Right renal cortex interstitium (tissue), 3 donors: Measurements from ENCODE around the gene SOX15. TPM values are rescaled to one million over a fixed set of nuclear protein-coding genes. Genes with fewer than 3 reads are reported as not detected.

Source experiments
- polyA plus RNA-seq, 3 donors: library from polyadenylated mRNA; unstranded; fragments of 120-200 nt; gene quantifications; one replicate each; pipeline ENCODE4 v1.2.1, GENCODE V29; 2013; ENCODE audit not compliant: insufficient read length in 3 of 3

Gene SOX15
- polyA plus RNA-seq, 3 donors, result 2.8 to 3.9 (median 2.9) TPM

Other genes starting within 250 kb of the SOX15 start
- 10 to 100 TPM; 11.7 to 12.7 (median 11.7) TPM for gene KCTD11, start 237.9 kb downstream of the SOX15 start, polyA plus RNA-seq
- gene TMEM95, start 234.9 kb downstream of the SOX15 start, polyA plus RNA-seq, result not detected
- 1 to 10 TPM; 4.4 to 5.2 (median 4.8) TPM for gene TNK1, start 209.0 kb downstream of the SOX15 start, polyA plus RNA-seq
- gene PLSCR3, start 195.6 kb downstream of the SOX15 start, polyA plus RNA-seq, result 10 to 100 TPM; 24.3 to 30.9 (median 28.6) TPM
- gene TMEM256, start 186.0 kb downstream of the SOX15 start, polyA plus RNA-seq, result 10 to 100 TPM; 82.4 to 93.2 (median 86.5) TPM
- 10 to 100 TPM; 16.8 to 18.6 (median 18.2) TPM for gene NLGN2, start 182.2 kb downstream of the SOX15 start, polyA plus RNA-seq
- not detected for gene SPEM1, start 169.8 kb downstream of the SOX15 start, polyA plus RNA-seq
- gene SPEM2, start 164.5 kb downstream of the SOX15 start, polyA plus RNA-seq, result not detected
- not detected for gene SPEM3, start 161.2 kb downstream of the SOX15 start, polyA plus RNA-seq
- gene TMEM102, start 154.7 kb downstream of the SOX15 start, polyA plus RNA-seq, result 1 to 10 TPM; 3.6 to 4.4 (median 4.2) TPM
- 1 to 10 TPM; 5.5 to 6.8 (median 6.6) TPM for gene FGF11, start 150.6 kb downstream of the SOX15 start, polyA plus RNA-seq
- gene CHRNB1, start 145.0 kb downstream of the SOX15 start, polyA plus RNA-seq, result 10 to 100 TPM; 10.1 to 11.0 (median 10.9) TPM
- gene ZBTB4, start 110.5 kb downstream of the SOX15 start, polyA plus RNA-seq, result 10 to 100 TPM; 35.9 to 38.0 (median 37.6) TPM
- gene SLC35G6, start 108.6 kb downstream of the SOX15 start, polyA plus RNA-seq, result under 1 TPM in 1 of 3 donors, not detected in 2; 0.10 TPM
- gene POLR2A, start 105.7 kb downstream of the SOX15 start, polyA plus RNA-seq, result 100 to 1,000 TPM; 108 to 118 (median 118) TPM
- 10 to 100 TPM; 21.8 to 24.1 (median 22.3) TPM for gene TNFSF12, start 41.0 kb downstream of the SOX15 start, polyA plus RNA-seq
- gene TNFSF13, start 31.3 kb downstream of the SOX15 start, polyA plus RNA-seq, result 10 to 100 TPM; 11.6 to 15.0 (median 13.4) TPM
- 10 to 100 TPM; 85.5 to 93.2 (median 91.8) TPM for gene SENP3, start 28.2 kb downstream of the SOX15 start, polyA plus RNA-seq
- gene CD68, start 10.5 kb downstream of the SOX15 start, polyA plus RNA-seq, result 10 to 100 TPM; 46.9 to 67.9 (median 57.3) TPM
- 100 to 1,000 TPM; 125 to 133 (median 125) TPM for gene MPDU1, start 6.2 kb downstream of the SOX15 start, polyA plus RNA-seq
- 10 to 100 TPM; 41.4 to 42.8 (median 42.2) TPM for gene FXR2, start 24.8 kb upstream of the SOX15 start, polyA plus RNA-seq
- gene SAT2, start 37.7 kb upstream of the SOX15 start, polyA plus RNA-seq, result 100 to 1,000 TPM; 130 to 152 (median 138) TPM
- 1 to 10 TPM; 2.5 to 4.9 (median 3.0) TPM for gene SHBG, start 40.0 kb upstream of the SOX15 start, polyA plus RNA-seq
- gene ATP1B2, start 60.8 kb upstream of the SOX15 start, polyA plus RNA-seq, result 10 to 100 TPM; 15.5 to 20.6 (median 20.4) TPM
- gene TP53, start 97.4 kb upstream of the SOX15 start, polyA plus RNA-seq, result 10 to 100 TPM; 66.7 to 68.6 (median 67.4) TPM
- gene WRAP53, start 98.4 kb upstream of the SOX15 start, polyA plus RNA-seq, result 10 to 100 TPM; 12.8 to 13.6 (median 13.1) TPM
- 10 to 100 TPM; 19.9 to 23.7 (median 23.1) TPM for gene EFNB3, start 115.1 kb upstream of the SOX15 start, polyA plus RNA-seq
- under 1 TPM; 0.25 to 0.43 (median 0.25) TPM for gene DNAH2, start 127.7 kb upstream of the SOX15 start, polyA plus RNA-seq
- gene KDM6B, start 244.1 kb upstream of the SOX15 start, polyA plus RNA-seq, result 10 to 100 TPM; 15.3 to 18.3 (median 17.9) TPM